ENCODE results near the gene GRHL1.

DNA sequence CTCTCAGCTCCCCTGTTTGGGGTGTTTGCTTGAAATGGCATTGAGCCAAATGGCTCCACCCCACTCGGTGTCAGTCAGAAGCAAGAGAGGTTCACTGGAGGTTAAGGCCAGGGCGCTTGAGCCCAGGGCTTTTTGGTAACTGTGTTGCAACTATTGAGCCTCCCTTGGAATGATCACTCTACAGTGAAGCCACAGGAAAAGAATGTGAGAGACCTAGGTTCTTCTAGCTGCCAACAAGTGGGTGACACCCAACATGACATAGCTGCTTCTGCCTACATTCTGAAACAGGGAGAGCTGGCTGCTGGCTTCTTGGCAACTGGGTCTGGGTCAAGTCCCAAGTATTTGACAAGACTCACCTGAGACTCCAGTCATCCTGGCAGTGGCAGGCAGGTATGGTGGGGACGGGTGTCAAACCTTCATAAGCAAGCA lies 7.1 kb upstream of the GRHL1 start:
- TF ChIP-seq, protein P1, sequence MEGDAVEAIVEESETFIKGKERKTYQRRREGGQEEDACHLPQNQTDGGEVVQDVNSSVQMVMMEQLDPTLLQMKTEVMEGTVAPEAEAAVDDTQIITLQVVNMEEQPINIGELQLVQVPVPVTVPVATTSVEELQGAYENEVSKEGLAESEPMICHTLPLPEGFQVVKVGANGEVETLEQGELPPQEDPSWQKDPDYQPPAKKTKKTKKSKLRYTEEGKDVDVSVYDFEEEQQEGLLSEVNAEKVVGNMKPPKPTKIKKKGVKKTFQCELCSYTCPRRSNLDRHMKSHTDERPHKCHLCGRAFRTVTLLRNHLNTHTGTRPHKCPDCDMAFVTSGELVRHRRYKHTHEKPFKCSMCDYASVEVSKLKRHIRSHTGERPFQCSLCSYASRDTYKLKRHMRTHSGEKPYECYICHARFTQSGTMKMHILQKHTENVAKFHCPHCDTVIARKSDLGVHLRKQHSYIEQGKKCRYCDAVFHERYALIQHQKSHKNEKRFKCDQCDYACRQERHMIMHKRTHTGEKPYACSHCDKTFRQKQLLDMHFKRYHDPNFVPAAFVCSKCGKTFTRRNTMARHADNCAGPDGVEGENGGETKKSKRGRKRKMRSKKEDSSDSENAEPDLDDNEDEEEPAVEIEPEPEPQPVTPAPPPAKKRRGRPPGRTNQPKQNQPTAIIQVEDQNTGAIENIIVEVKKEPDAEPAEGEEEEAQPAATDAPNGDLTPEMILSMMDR (IDR thresholded peaks at IDR 0.05; ENCODE audit: low read length) = no peak
- TF ChIP-seq EZH2 (optimal IDR thresholded peaks at IDR 0.05; ENCODE audit: low read depth, low read length) (no peak), EZH2phosphoT487 (IDR thresholded peaks at IDR 0.05; ENCODE audit: low read length) (no peak)
